GM20000 (cell line): ENCODE data around the gene PRPSAP1.

ENCODE experiments used
- DNase-seq: peaks from one replicate; pipeline ENCODE4 v3.0.0; 2012; ENCODE audit warnings: low spot score
- CTCF ChIP-seq: IDR thresholded peaks from 2 replicates; pipeline ENCODE4 v1.5.1; 2012; ENCODE audit warnings: mild to moderate bottlenecking, control low read depth; ENCODE audit errors: extremely low read depth, missing control alignments

The PRPSAP1 gene

GRCh38 chr17:76382803-76383545 lies 29.3 kb upstream of the PRPSAP1 start:
- peak; percentile 92 for DNase-seq
- TF ChIP-seq CTCF = no peak

GRCh38 chr17:76382351-76382802 lies 28.7 kb upstream of the PRPSAP1 start:
- no peak for TF ChIP-seq CTCF
- DNase-seq = no peak

DNA sequence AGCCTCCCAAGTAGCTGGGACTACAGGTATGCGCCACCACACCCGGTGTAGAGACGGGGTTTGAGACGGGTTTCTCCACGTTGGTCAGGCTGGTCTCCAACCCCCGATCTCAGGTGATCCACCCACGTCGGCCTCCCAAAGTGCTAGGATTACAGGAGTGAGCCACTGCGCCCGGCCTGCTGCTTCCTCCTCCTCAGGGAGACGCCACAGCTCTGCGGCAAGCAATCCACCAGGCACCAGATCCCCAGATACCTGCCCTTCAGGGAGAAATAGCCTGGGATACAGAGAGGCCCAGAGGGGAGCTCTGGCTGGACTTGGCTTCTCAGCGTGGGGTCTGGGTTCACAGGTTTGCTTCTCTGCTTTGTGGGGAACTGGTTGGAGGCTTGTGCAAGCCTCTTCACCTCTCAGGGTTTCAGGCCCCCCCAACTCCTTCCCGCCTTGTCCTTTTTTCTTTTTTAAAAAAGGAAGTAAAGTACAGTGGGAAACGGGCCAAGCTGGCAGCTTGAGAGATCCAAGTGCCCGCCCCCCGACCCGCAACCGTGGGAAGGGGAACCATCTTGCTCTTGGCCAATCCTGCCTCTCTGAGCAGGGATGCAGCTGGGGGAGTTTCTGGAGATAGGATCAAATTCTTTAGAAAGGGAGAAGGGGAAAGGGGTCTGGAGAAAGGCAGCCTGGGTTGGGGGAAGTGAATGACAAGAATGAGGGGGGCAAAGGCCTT lies 28.1 kb upstream of the PRPSAP1 start:
- no peak for DNase-seq
- no peak for TF ChIP-seq CTCF

DNA sequence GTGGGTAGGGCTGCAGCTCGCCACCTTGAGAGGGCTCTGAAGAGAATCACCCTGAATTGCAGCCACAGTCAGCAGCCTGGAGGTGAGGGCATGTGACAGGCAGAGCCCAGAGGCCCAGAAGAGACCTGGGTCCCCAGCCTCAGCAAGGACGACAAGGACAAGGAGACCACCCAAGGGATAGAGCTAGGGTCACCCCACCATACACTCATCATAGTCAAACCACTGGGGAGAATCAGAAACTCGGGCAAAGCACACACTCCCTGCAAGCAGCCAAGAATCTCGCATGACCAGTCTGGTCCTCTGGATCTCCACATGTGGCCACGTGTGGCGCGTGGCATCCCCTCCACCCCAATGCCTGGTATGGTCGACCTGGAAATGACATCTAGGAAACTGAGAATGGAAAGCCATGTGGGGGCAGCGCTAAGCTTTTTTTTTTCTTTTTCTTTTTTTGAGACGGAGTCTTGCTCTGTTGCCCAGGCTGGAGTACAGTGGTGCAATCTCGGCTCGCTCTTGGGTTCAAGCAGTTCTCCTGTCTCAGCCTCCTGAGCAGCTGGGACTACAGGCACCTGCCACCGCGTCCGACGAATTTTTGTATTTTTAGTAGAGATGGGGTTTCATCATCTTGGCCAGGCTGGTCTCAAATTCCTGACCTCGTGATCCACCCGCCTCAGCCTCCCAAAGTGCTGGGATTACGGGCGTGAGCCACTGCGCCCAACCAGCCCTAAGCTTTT lies 26.1 kb upstream of the PRPSAP1 start:
- no peak for TF ChIP-seq CTCF
- DNase-seq = no peak

GRCh38 chr17:76379275-76379641 lies 25.5 kb upstream of the PRPSAP1 start:
- no peak for DNase-seq
- no peak for TF ChIP-seq CTCF

- TF ChIP-seq CTCF = no peak
- DNase-seq = no peak
These were observed 25.0 kb upstream of the PRPSAP1 start for GRCh38 chr17:76378548-76379274.
